DOHH2 (cell line): ENCODE data around the gene AK8.

ENCODE experiments used
- EZH2phosphoT487 ChIP-seq: fragments of 200-600 bp; sonication (generic); IDR thresholded peaks from 2 replicates; pipeline ENCODE4 v1.6.1; 2017; ENCODE audit warnings: borderline replicate concordance, mild to moderate bottlenecking, antibody characterized with exemption, low read length, moderate library complexity, mixed read lengths
- TF ChIP-seq, protein P1 (sequence below): fragments of 200-600 bp; sonication (generic); IDR thresholded peaks from one replicate; pipeline ENCODE4 v1.5.1; 2014; ENCODE audit warnings: antibody characterized with exemption, mild to moderate bottlenecking, low read depth, low read length; ENCODE audit not compliant: poor library complexity, severe bottlenecking

DNA sequence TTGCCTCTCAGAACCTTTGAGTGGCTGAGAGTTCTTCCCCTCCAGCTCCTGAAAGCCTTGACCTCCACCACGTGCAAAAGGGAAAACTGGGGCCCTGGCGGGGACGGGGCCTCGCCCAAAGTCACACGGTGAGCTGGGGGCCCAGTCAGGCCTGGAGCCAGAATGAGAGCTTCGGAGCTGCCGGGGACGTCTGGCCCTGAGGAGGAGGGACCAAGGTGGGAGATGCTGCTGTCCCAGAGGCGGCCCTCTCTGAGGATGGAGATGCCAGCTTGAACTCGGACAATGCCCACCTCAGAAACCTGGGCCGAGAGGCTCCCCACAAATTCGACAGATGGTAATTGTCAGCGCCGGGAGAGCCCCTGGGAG, 643 bp downstream of the AK8 start:
- TF ChIP-seq, protein P1, sequence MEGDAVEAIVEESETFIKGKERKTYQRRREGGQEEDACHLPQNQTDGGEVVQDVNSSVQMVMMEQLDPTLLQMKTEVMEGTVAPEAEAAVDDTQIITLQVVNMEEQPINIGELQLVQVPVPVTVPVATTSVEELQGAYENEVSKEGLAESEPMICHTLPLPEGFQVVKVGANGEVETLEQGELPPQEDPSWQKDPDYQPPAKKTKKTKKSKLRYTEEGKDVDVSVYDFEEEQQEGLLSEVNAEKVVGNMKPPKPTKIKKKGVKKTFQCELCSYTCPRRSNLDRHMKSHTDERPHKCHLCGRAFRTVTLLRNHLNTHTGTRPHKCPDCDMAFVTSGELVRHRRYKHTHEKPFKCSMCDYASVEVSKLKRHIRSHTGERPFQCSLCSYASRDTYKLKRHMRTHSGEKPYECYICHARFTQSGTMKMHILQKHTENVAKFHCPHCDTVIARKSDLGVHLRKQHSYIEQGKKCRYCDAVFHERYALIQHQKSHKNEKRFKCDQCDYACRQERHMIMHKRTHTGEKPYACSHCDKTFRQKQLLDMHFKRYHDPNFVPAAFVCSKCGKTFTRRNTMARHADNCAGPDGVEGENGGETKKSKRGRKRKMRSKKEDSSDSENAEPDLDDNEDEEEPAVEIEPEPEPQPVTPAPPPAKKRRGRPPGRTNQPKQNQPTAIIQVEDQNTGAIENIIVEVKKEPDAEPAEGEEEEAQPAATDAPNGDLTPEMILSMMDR: no peak
- TF ChIP-seq EZH2phosphoT487: no peak
